Measurements from ENCODE around the gene NLGN4Y.

NLGN4Y gene

DNA sequence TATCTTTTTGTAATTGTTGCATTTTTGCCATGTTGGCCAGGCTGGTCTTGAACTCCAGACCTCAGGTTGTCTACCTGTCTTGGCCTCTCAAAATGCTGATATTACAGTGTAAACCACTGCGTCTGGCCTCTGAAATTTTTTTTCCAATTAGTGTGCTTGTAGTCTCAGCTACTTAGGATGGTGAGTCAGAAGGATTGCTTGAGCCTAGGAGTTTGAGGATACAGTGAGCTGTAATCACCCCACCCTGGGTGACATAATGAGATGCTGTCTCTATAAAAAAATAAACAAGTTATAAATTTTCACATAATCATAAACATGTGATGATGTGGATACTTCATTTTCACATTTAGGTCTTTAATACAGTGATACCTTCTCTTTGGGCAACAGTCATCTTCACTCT is 154.9 kb downstream of the NLGN4Y start:
- DNase-seq = no peak

DNA sequence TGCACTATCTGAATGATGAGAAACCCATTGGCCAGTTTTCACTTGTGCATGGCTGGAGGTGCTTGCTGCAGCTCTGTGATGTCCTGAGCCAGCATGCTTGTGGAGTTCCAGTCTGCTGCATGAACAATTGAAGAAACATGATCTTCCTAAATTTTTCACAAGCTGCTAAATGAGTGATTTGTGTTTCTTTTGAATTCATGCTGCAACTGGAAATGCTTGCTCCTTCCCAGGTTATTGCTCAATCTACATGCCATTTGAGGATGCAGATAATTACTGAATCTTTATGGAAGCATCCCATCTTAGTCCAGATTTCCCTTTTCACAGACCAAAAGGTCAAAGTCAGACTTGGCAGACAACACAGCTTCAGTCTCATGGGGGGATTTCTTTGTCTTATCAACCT is 170.2 kb downstream of the NLGN4Y start:
- no peak for DNase-seq

DNA sequence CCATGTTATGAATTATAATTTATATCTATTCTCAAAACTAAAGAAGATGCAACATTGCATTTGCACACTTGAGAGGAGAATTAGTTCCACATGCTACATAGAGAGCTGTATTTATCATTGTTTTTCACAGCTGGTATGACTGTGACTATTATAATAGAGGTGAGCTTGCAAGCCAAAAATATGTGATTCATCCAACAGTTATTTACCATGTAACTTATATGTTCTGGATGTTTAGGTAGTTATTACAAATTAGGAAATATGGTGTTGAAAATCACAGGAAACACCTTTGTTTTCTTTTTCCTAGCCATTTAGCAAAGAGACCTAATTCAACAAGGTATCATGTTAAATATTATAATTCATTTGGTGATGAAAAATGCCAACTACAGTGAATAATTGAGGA is 183.8 kb downstream of the NLGN4Y start:
- no peak for DNase-seq

GRCh38 chrY:14741596-14741995 is 217.3 kb downstream of the NLGN4Y start:
- no peak for DNase-seq

GRCh38 chrY:14748329-14748728 is 224.0 kb downstream of the NLGN4Y start:
- DNase-seq = no peak

GRCh38 chrY:14755571-14755970 is 231.2 kb downstream of the NLGN4Y start:
- DNase-seq = no peak

DNA sequence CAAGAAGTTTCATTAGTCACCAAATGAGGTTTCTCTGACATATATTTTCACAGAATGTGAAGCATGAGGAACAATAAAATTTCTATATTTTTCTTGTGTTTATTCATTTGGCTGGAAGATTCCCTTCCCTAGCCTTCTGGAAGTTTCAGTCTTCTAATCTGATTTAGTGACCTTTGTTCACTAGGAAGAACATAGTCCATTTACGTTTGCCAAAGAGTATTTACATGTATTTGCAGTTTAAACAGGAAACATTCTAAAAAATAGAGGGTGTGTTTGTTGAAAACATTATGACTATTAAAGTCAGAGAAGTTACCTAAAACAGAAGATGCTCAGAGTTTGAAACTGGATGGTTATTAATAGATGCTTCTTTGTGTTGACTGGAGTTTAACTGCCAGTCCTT is 238.6 kb downstream of the NLGN4Y start:
- DNase-seq = no peak

- DNase-seq = no peak
These were observed 239.3 kb downstream of the NLGN4Y start for GRCh38 chrY:14763600-14763999.

- DNase-seq = no peak
These were observed 253.9 kb downstream of the NLGN4Y start for GRCh38 chrY:14778208-14778607.

GRCh38 chrY:14793104-14793503 is 268.8 kb downstream of the NLGN4Y start:
- no peak for DNase-seq

GRCh38 chrY:14793674-14794073 is 269.3 kb downstream of the NLGN4Y start:
- no peak for DNase-seq

GRCh38 chrY:14798010-14798409 is 273.7 kb downstream of the NLGN4Y start:
- no peak for DNase-seq

DNA sequence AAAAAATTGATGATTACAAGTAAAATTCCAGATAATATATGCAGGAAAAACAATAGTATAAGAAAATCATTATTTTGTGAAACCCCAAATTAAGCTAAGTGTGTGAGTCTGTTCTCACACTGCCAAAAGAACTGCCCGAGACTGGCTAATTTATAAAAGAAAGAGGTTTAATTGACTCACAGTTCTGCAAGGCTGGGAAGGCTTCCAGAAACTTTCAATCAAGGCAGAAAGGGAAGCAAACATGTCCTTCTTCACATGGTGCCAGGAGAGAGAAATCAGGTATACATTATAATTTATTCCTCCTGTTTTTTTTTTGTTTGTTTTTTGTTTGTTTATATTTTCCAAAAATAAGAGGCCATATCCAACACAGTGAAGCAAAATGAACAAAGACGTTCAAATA is 276.8 kb downstream of the NLGN4Y start:
- DNase-seq = no peak

DNA sequence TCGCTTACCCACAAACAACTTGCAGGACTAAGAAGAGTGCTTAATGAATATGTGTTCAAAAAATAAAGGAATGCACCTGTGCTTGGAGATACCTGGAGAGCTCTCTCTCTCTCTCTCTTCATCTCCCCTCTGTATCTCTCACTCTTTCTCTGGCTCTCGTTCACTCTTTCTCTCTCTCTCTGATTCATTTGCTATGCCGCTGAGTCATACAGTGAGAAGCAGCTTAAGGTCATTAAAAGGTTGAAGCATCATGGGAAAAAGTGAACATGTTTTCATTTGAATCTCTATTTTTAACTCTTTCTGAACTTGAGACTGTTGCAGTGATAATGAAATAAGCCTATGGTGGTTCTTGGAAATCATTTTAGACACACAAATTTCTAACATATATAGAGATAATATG is 277.8 kb downstream of the NLGN4Y start:
- DNase-seq = no peak

DNA sequence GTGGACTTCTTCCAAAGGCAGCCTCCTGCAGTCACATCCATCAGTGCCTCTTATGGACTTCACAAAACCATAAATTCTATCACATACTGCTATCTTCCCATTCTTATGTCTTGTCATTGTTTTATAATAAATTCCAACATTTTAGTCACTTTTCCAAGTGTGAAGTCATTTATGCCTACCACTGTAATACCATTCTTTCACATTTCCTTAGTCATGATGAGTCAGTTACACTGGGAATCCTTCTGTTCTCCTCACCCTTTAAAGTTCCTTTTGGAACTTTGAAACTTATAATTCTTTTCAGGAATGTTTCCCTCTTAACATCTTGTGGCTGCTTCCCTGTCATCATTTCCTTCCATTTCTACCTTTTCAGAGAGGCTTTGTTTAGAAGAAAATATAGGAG is 279.7 kb downstream of the NLGN4Y start:
- no peak for DNase-seq

- no peak for DNase-seq
These were observed 294.1 kb downstream of the NLGN4Y start for GRCh38 chrY:14818452-14818851.

DNA sequence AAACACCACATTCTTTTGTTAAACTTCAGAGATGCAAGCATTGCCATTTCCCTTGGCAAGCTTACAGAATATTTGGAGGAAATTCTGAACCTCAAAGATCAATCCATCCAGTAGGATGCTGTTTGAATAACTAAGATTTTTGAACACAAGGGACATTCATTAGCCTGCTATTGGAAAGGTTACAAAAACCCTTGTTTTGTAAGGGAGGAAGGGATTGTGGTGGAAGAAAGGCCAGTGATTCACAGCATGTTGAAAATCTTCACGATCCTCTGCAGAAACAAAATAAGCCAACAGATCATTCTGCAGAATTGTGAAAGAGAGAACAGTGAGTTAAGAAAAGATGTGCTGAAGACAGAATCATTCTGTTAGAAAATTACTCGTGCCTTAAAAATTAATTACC is 297.9 kb downstream of the NLGN4Y start:
- no peak for DNase-seq

- DNase-seq = no peak
These were observed 298.6 kb downstream of the NLGN4Y start for GRCh38 chrY:14822906-14823305.

- no peak for DNase-seq
These were observed 300.3 kb downstream of the NLGN4Y start for GRCh38 chrY:14824583-14824982.

DNA sequence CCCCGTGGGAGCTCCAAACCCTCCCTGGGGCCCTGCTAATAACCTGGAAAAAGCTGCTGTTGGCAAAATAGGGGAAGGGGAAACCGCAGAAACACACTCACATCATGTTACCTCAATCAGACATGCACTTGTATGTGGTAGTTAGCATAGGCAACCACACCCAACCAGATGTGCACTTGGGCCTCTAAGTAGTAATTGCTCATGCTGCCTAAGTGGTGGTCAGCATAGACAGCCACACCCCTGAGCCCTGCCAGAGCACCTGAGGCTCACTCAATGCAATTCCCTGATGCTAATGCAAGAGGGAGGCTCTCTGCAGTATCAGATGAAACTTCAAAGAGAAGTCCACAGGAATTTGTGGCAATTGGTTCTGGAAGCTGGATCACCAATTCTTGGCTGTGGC is 301.4 kb downstream of the NLGN4Y start:
- no peak for DNase-seq

- no peak for DNase-seq
These were observed 304.2 kb downstream of the NLGN4Y start for GRCh38 chrY:14828531-14828930.

DNA sequence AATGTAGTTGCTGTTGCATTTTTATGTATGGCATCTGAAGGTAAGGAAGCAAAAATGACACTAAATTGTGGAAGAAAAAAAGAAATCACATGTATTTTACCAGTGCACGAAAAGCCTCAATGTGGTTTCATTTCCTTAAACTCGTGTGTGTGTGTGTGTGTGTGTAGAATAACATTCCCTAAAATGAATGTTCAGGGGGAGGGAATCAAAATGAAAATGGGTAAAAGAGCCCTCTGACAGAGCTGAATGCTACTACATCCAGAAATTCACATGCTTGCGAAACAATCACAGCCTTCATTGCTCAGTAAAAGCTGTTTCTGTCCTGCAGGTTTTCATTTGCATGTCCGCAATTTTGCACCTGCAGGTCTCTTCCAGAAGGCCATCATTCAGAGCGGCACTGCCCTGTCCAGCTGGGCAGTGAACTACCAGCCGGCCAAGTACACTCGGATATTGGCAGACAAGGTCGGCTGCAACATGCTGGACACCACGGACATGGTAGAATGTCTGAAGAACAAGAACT is 305.1 kb downstream of the NLGN4Y start:
- DNase-seq = no peak

DNA sequence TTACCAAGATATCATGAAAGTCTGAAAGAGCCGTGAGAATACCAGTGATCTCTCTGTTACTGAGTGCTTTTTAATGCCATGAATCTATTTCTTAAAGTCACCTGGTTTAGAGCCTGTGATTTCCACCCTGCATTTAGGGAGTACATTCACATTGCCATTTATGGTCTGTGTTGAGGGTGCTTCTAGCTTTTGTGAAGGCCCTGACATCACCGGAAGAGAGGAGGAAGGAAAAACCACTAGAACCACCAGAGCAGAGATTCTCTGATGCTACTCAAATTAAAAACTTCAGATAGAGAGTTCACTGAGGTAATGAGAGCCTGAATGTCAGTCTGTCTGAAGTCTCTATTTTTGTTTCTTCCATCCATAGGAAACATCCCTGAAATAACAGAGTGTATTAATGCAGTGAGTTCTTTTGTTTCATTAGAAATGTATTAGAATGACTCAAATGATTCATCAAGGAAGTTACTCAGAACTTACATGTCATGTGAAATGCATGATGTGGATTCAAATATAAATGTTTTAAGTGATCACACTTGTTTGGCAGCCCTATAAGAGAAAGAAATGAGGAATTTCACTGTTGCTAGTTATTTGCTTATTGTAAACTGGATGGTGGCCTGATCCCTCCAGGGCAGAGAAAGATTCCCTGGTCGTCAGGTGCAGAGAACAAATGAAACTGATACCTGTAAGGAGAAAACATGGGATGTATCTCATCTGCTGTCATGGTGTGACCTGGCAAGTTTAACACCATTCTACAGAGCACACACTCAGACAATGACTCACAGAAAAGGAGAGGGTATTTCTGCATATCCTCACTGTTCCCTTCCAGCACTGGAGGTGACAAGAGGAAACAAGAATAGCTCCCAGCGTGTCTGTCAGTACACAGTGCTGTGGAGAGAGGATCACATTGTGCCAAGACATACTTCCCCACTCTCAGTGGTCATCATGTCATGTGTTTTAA is 310.1 kb downstream of the NLGN4Y start:
- DNase-seq = no peak

- no peak for DNase-seq
These were observed 313.1 kb downstream of the NLGN4Y start for GRCh38 chrY:14837466-14837865.

GRCh38 chrY:14850734-14851133 is 326.4 kb downstream of the NLGN4Y start:
- DNase-seq = no peak
